SK-N-MC (cell line): ENCODE measurements around the gene OR2K2.
"Not testable (repeated sequence)": the region's sequence is repeated elsewhere in the genome, so short reads cannot be mapped to it uniquely, and the experiment has no call there.

Experiments used
- EZH2 ChIP-seq: fragments of 200-600 bp; sonication (generic); IDR thresholded peaks from one replicate; pipeline ENCODE4 v1.6.1; 2017; ENCODE audit warnings: antibody characterized with exemption
- POLR2AphosphoS5 ChIP-seq: IDR thresholded peaks from 2 replicates; pipeline ENCODE4 v1.6.1; 2012; ENCODE audit warnings: mild to moderate bottlenecking, low read depth, low read length, borderline replicate concordance

- TF ChIP-seq POLR2AphosphoS5, EZH2: not testable (repeated sequence)
These were observed 26.0 kb downstream of the OR2K2 start for GRCh38 chr9:111304000-111304399.
